ENCODE data around the gene GNLY.
A peak's percentile ranks its signal among the peaks of the same experiment; 100 is the strongest.

The GNLY gene

DNA sequence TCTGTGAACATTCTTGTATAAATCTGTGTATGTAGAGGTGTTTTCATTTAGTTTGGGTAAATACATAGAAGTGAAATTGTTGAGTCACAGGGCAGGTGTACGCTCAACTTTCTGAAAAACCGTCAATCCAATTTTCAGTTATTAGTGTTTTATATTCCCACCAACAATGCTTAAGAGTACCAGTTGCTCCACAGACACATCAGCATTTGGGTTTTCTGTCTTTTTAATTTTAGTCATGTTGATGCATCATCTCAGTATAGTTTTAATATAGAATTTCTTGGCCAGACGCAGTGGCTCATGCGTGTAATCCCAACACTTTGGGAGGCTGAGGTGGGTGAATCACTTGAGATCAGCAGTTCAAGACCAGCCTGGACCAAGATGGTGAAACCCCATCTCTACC, 3.2 kb upstream of the GNLY start:
- no peak for DNase-seq

DNA sequence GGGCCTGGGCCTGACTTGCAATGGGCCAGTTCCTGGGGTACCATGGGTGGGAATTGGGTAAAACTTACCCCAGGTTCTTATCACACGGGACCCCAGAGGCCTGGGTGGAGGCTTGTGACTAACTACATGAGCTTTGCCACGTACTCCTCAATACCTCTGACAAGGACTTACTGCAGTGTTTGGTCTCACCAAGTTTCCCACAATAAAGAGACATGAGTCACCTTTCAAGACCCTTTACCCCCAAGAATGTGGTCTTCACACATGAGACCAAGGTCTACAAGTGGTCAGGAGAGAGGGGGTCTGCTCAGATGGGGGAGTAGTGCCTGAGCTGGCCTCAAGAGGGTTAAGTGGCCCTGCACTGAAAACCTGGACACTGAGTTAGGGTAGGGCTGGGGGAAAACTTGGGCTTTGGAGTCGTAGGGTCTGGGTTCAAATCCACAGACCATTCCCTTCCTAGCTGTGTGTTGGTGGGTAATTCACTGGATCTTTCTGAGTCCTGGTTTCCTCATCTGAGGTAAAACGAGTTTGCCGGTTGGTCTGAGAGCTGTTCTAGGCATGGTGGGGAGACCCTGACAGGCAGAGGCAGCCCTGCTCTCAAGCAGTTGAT, 2.0 kb upstream of the GNLY start:
- DNase-seq, result no peak

DNA sequence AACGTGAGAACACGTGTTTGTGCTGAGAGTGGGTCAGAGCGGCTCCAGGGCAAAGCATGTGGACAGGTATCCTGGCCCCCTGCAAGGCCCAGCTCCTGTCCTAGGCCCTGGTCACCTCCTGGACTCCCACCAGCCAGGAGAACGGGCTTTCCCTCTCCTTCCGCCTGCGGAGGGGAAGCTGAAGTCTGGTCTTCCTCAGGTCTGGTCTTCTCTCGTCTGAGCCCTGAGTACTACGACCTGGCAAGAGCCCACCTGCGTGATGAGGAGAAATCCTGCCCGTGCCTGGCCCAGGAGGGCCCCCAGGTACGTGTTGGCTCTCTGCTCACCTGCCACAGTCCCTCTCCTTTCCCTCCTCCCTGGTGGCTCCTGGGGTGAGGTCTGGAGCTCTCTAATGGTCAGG, 963 bp downstream of the GNLY start:
- DNase-seq, result no peak

DNA sequence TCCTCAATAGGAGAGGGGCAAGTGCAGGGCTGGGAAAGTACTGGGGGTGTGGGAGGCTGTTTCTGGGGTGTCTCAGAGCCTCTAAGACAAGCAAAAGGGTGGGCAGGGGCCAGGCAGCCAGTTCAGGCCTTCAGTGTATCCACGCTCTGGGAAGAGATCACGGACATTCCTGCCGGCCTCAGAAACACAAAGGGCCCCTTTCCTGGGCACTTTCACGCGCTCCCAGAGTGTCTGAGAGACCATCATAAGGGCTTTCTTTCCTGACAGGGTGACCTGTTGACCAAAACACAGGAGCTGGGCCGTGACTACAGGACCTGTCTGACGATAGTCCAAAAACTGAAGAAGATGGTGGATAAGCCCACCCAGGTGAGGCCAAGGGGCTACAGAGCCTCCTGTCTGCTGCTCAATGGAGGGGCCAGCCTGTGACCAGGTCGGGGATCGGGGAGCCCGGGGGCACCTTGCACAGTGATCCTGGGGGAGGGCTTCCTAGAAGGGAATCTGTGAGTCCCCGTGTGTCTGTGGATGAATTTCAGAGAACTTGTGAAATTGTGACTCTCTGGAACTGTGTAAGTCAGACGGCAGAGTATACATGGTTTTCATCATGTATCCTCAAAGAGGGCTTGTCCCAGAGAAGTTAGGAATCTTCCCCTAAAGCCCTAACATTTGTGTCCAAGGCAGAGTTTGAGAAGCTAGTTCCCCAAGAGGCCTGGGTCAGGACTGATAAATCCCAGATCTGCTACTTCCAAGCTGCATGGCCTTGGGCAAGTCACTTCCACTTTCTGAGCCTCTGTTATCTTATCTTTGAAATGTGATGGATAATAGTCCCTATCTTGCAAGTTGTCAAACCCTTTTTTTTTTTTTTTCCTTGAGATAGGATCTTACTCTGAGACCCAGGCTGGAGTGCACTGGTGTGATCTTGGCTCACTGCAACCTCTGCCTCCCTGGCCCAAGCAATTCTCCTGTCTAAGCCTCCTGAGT, 1.8 kb downstream of the GNLY start:
- no peak for DNase-seq

DNA sequence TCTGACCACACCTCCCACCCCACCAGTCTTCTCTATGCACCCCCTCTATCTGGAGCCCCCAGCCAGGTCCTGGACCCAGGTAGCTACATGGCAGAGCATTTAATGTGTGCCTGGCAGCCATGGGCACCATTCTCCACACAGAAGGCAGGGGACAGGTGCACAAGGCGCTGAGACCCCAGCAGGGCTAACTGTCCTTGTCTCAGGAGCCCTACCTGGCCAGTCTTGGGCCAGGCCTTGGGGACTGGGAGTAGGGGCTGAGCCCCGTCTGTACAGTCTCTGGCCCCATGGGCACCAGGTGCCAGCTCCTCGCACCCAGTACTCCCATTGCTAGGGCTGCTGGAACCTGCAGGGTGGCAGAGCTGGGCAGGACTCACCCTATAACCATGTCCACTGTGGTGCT, 2.9 kb downstream of the GNLY start:
- no peak for DNase-seq

DNA sequence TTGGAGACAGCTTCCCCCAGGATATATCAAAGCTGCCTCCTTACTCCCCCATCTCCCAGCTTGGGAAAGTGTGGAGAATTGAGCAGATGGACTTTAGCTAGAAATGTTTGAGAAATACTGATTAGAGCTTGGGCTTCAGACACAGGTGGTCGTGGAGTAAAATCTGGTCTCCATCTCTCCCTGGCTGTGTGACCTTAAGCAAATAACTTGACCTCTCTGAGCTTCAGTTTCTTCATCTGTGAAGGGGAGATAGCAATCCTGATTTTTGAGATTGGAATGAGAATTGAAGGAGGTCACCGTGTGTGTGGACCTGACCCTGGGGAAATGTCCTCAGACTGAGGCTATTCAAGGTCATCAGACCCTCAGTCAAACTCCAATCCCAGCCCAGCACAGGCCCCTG, 3.6 kb downstream of the GNLY start:
- no peak for DNase-seq

DNA sequence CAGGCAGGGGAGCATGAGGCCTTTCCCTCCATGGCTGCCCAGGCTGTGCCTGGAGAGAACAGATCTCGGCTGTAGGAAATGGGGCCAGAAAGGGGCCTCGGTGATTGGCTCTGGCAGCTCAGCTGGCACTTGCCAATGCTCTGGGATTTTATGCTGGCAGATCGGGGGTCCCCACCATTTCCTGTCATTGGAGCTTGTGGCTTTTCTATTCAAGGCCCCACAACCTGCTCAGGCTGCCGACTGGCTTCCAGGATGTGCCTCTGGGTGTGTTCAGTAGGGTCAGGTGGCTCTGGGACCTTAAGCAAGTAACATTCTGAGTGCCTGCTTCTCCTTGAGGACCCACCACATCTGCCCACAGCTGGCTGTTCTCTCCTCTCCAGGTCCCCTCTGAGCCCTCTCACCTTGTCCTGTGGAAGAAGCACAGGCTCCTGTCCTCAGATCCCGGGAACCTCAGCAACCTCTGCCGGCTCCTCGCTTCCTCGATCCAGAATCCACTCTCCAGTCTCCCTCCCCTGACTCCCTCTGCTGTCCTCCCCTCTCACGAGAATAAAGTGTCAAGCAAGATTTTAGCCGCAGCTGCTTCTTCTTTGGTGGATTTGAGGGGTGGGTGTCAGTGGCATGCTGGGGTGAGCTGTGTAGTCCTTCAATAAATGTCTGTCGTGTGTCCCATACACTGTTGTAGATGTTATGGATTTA, 4.2 kb downstream of the GNLY start:
- DNase-seq, result no peak

DNA sequence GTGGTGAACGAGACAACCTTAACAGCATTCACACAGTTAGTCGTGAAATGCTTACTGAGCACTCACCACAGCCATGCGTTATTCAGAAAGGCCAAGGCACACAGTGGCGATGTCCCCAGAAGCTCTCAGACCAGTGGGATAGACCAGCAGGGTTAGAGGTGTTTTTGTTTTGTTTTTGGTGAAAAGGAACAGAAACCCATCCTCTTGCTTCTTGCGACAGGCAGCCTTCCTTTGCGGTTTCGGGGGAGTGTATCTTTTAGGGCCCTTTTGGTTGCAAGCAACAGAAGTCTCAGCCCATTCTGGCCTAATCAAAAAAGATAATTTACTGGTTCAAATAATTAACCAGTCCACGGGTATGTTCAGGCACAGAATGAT, 4.7 kb downstream of the GNLY start:
- no peak for DNase-seq

DNA sequence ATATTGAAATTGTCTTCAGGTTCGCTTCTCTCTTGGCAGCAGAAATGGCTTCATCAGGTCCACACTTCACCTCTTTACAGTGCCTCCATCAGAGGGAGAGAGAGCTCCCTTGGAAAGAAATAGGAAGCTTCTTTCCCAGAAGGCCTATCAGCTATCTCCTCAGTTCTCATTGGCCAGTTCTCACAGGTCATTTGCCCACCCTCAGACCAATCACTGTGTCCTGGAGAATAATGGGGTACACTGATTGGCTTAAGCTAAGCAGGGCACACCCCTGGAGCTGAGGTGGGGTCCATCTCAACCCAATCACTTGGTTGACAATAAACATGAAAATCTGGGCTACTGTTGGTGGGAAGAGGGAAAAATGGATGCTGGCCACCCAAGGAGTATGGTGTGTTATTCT, 5.2 kb downstream of the GNLY start:
- no peak for DNase-seq

DNA sequence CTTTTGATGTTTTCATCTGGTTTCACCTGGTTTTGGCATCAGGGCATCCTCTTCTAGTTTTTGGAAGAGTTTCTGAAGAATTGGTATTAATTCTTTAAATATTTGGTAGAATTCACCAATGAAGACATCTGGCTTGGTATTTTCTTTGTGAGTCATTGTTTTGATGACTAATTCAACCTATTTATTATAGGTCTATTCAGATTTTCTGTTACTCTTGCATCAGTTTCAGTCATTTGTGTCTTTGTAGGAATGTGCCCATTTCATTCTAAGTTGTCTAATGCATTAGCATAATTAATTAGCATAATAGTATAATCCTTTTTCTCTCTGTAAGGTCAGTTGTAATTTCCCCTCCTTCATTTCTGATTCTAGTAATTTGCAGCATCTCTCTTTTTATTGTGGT, 8.0 kb downstream of the GNLY start:
- no peak for DNase-seq

DNA sequence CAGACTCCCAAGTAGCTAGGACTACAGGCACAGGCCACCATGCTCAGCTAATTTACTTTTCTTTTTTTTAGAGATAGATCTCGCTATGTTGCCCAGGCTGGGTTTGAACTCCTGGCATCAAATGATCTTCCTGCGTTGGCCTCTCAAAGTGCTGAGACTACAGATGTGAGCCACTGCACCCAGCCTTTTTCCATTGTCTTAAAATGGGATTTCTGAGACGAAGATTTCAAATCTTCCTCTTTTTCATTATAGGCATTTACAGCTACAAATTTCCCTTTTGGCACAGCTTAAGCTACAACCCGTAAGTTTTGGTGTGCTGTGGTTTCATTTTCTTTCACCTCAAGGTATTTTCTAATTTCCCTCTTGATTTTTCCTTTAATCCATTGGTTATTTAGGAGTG, 8.6 kb downstream of the GNLY start:
- no peak for DNase-seq

DNA sequence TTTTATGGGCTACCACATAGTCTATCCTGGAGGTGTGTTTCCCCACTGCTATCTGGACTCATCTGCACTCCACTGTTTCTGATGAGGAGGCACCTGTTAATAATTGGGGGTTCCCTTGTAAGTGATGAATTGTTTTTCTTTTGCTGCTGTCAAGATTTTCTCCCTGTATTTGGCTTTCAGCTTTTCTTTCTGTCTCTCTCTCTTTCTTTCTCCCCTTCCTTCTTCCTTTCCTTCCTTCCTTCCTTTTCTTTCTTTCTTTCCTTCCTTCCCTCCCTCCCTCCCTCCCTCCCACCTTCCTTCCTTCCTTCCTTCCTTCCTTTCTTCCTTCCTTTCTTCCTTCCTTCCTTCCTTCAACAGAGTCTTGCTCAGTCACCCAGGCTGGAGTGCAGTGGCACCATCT, 9.2 kb downstream of the GNLY start:
- no peak for DNase-seq

DNA sequence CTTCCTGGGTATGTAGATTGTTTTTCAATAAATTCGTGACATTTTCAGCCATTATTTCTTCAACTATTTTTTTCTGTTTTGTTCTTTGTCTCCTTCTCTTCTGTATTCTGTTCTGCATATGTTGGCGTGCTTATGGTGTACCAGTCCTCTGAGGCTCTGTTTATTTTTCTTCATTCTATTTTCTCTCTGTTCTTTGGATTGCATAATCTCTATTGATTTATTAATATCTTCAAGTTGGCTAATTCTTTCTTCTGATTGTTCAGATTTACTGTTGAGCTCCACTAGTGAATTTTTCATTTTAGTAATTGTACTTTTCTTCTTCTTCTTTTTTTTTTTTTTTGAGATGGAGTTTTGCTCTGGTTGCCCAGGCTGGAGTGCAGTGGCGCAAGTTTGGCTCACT, 9.9 kb downstream of the GNLY start:
- DNase-seq, result no peak

DNA sequence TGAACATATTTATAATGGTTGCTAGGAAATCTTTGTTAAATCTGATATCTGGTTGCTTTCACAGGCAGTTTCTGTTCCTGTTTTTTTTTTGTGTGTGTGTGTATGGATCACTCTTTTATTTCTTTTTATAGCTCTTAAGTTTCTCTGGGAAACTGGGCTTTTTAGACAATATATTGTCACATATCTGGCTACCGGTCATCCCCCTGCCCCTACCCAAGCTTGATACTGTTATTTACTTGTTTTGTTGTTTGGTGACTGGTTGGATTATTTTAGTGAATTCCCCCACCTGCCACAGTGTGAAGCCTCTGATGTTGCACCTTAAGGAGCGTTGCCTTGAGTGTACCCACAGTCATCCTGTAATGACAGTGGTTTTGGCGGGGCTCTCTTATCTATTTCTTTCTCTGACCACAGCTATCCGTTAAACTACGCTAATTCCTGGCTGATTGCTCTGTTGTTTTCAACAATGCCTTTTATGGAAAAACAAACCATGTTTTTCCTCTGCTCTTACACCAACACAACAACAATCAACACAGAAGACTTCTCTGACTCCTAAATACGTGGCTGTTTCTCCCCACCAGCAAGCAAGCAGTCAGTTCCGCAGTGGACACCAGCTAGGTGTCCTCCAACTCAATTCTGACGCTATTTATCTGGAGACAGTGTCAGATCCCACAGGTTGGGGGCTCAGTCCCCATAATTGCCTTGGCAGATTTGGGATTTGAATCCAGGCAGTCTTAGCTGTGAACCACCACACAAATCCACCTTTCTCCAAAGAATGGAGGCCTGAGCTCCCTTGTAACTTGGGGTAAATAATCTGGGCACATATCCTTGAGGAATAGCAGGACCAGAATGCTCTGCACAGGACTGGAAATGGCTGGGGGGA, 10.9 kb downstream of the GNLY start:
- DNase-seq, result no peak

DNA sequence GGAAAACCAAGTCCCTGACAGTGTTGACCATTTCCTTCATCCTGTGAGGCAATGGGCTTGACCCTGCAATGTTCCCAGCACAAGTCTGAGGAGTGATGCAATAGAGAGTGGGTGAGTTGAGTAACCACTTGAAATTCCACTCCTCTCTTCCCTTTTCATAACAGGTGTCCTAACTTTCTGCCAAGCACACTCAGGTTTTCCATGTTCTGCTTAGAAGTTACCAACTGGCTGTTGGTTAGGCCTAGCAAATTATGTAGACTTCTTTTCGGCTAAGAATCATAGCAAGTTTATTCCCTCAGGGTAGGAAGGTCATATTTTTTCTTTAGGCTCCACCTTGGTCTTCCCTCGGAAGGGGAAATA, 11.5 kb downstream of the GNLY start:
- DNase-seq, result no peak

DNA sequence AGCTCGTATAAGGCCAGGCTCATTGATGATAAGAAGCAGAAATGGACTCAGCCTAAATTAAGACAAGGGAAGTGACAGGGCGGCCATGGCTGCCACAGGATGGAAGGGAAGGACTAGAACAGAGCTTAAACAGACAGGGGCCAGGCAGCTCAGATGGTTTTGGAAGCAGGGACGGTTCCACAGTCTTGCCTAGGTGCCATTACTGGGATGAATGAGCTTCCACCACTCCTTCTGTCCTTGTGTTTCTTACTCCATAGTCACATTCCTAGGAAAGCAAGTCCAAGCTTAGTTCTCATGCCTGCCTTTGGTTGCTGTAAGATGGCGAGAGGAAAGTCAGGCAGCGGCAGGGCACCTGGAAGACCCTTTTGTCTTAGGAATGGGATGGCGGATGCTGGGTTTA, 11.9 kb downstream of the GNLY start:
- no peak for DNase-seq

DNA sequence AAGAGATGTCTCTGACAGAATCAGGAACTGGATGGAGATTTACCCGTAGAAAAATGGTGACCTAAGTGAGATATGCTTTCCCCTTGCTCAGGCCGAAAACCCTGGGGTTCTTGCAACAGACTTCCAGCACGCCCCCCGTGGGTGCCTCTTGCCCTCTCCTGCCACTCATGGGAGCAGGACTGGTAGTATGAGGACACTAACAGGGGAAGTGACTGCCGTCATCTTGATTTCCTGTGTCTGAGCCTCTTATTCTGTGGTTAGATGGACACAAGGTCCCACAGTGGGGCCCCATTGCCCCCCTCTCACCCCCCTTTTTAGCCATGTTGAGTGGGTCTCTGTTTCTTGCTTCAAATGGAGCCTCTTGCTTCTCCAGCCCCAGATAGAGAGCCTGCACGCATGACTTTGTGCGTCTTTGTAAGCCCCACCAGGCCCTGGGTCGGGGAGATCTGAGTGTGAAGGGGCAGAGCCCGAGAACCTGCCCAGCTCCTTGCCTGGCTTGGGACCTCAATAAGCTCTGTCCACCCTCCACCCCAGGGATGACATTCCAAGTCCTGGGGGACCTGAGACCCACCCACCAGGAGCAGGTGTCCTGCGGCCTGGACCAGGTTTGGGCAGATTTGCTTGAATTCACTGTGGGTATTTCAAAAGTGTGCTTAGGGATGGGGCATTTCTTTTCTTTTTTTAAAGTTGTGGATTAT, 12.6 kb downstream of the GNLY start:
- DNase-seq, result no peak

DNA sequence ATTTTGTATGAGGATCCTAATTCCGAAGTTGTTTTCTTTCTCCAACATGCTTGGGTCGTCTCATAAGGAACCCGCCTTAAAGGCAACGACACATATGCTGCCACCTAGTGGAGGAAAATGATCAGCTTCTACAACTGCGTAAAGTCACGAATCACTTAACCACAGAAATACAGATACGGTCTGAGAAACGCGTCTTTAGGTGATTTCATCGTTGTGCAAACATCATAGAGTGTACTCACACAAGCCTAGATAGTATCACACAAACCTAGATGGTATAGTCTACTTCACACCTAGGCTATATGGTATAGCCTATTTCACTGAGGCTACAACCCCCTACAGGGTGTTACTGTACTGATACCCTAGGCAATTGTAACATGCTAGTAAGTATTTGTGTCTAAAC, 13.1 kb downstream of the GNLY start:
- DNase-seq, result peak; percentile 58

DNA sequence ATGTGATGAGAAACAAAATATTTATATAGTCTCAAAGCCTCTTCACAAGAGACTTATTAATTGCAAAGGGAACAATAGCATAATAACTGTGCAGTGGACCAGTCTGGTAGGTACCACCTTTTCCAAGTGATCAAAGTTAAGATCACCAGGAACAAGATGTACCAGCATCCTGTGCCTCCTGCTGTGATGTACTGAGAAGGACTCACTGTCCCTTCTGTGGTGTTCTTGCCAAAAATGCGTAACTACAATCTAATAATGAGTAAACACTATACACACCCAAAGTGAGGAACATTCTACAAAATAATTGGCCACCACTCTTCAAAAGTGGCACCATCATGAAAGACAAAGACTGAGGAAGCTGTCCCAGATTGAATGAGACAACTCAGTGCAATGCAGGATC, 14.5 kb downstream of the GNLY start:
- DNase-seq, result no peak

DNA sequence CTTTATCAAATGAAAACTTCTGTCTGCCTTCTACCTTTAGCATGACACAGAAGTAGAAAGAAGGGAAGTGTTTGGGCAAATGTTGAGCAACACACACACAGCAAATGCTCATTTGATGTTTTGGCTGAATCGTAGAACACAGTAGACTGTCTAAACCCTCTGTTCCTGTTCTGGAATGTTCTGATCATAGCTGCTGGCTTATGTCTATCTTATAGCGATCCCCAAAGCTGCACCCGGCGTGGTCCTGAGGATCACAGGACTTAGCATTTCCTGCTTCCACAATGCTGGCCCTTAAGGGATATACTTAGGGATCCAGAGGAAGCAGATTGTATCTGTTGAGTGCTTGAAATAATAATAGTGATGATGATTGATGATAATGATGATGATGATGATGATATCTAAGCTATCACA, 15.2 kb downstream of the GNLY start:
- no peak for DNase-seq

DNA sequence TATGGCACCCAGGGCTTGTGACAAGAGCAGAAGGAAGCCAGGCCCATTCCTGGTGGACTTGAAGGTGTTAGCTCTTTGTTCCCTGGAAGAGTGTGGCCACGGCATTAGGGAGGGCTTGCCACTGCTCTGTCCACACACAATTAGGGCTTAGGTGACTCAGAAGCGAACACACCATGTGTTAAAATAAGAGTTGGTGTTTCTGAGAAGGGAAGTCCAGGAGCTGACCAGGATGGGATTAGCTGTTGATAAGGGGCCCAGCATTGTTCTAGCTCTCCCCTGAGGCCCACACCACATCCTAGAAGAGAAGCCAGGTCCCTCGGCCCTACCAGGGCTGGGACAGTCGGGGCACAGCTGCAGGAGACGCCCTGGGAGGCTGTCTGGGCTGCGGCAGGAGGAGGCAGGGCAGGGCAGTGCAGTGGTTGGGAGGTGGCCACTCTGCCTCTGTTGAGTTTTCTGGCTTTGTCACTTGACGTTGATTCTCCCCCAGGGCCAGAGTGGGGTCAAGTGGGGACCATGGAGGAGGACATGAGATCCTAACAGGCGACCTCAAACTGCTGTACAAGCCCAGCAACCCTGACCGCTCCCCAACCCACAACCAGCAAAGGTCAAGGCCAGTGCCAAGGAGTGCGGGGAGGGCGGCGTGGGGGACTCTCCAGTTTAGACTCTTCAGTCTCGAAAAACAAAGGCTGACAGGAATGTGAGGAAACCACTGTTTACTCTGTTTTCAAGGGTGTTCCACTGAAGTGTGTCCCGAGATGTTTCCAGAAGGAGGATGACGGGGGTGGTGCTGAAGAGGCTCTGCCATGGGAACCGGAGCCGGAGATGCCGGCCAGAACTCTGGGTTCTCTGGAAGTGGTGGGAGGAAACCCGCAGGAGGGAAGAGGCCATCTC, 16.8 kb downstream of the GNLY start:
- DNase-seq, result no peak

Data from NCI-H2171 (cell line).